ENCODE data around the gene PTGER1. TPM values are rescaled to one million over a fixed set of nuclear protein-coding genes. Genes with fewer than 3 reads are reported as not detected.
A peak's percentile ranks its signal among the peaks of the same experiment; 100 is the strongest.

PTGER1 gene
- total and polyA plus RNA-seq, 10 of the 15 experiments (the other 5 are each of a cell fraction or from before 2014, with no cell fraction given), result not detected

- TF ChIP-seq ETV6 (conservative IDR thresholded peaks at IDR 0.05 in 1 of 2, IDR thresholded peaks at IDR 0.05 in 1 of 2; ENCODE audit: borderline replicate concordance in 1 of 2, low read depth in 1 of 2) (no peak), HCFC1 (IDR thresholded peaks at IDR 0.05; ENCODE audit: low read length) (no peak), WRNIP1 (IDR thresholded peaks at IDR 0.05; ENCODE audit: borderline replicate concordance, low read depth, low read length) (peak; percentile 92; the same call in 1 of the 2 replicates)
Observed at GRCh38 chr19:14516746-14517438, 41.7 kb upstream of the PTGER1 start (continued).

- BruUV-seq (replicated peaks), result no TSS peak
- ChIA-PET CTCF (interaction anchor here (0.9 to 4.9 kb wide), 4 partner anchors 10 to 58 kb away, joined by 3 to 41 read pairs (median 7); no protein-coding TSS in a partner anchor), SMC1A (ENCODE audit: uncharacterized antibody, unreplicated experiment) (interaction anchor here (0.8 to 1.3 kb wide), 2 partner anchors 11 to 156 kb away, joined by 4 read pairs; no protein-coding TSS in a partner anchor), RAD21 (ENCODE audit: unreplicated experiment) (no interaction called here), POLR2A (interaction anchor here (0.6 kb wide), 1 partner anchor 17 kb away, joined by 5 read pairs; no protein-coding TSS in a partner anchor)
- no peaks in the 10 kb centered on the region for H3K27me3 ChIP-seq (replicated peaks in 1 of 2; ENCODE audit: control insufficient read depth in 2 of 2, insufficient read depth in 2 of 2, low read length in 1 of 2)
- no peaks in the 10 kb centered on the region for H3K9me3 ChIP-seq (replicated peaks; ENCODE audit: control insufficient read depth, insufficient read depth, low read length)
- intact Hi-C loops (cut with micrococcal nuclease; ENCODE audit: unreplicated experiment), result no loop called here
- no peak overlapping the region for H2AFZ ChIP-seq (ENCODE audit: control insufficient read depth, low read depth, low read length)
- FAIRE-seq, result no peak
- H3K27ac ChIP-seq (ENCODE audit: control insufficient read depth, insufficient read depth), result no peak overlapping the region
- H3K4me2 ChIP-seq (ENCODE audit: control insufficient read depth, insufficient read depth), result peak overlapping the region; percentile 90
- 88% methylated on average over 15 of the region's 15 CpGs for WGBS (ENCODE audit: insufficient coverage, insufficient replicate concordance, low lambda C conversion rate, missing lambda C conversion rate)
- peaks cover 30% of the 10 kb centered on the region for H3K79me2 ChIP-seq (ENCODE audit: control insufficient read depth, insufficient read depth, low read length)
- ATAC-seq, result no peak
- peaks cover 9% of the 10 kb centered on the region for H3K4me1 ChIP-seq (ENCODE audit: control insufficient read depth, insufficient read depth, low read length)
- H3K4me3 ChIP-seq, result peak overlapping the region; percentile 95
- in situ Hi-C loops (cut with MboI), result no loop called here
- no peak for DNase-seq (ENCODE audit: low read depth, low spot score)
- H3K36me3 ChIP-seq (ENCODE audit: control insufficient read depth in 2 of 2, insufficient read depth in 2 of 2, low read length in 1 of 2), result peaks cover 3 to 12% of the 10 kb centered on the region in 2 experiments; a peak in 3 of 4 replicates
- H3K9ac ChIP-seq (ENCODE audit: control insufficient read depth, insufficient read depth, low read length), result peak overlapping the region; percentile 80; the same call in 1 of the 2 replicates
- peaks cover 3% of the 10 kb centered on the region; the same call in 1 of the 2 replicates for H4K20me1 ChIP-seq (ENCODE audit: control insufficient read depth, insufficient read depth)
- TF ChIP-seq POLR2A (IDR thresholded peaks at IDR 0.05; ENCODE audit: low read depth, low read length) (0 out of 2 replicates have a peak, but pooled peaks have one; percentile 46), PRDM15 (CRISPR knock-in tag; IDR thresholded peaks at IDR 0.05) (no peak), ZBTB40 (IDR thresholded peaks at IDR 0.05; ENCODE audit: borderline replicate concordance) (no peak), BACH1 (IDR thresholded peaks at IDR 0.05; ENCODE audit: borderline replicate concordance) (peak; percentile 39; the same call in 1 of the 2 replicates), ZBTB4 (CRISPR knock-in tag; IDR thresholded peaks at IDR 0.05) (peak; percentile 4; the same call in 1 of the 2 replicates), POU2F2 (IDR thresholded peaks at IDR 0.05; ENCODE audit: borderline replicate concordance, low read depth, low read length) (no peak)
Observed at GRCh38 chr19:14516048-14516534, 40.9 kb upstream of the PTGER1 start.

Data from GM12878 (cell line).